Stomach (tissue), 9 donors: ENCODE data around the gene PSME1. TPM values are rescaled to one million over a fixed set of nuclear protein-coding genes. Genes with fewer than 3 reads are reported as not detected.
A peak's percentile ranks its signal among the peaks of the same experiment; 100 is the strongest.

Experiments used
- DNase-seq, 2 donors: peaks; one replicate each; pipeline versions ENCODE4 v3.0.0 to v3.0.0-alpha.2; 2013 to 2019
- H3K27ac ChIP-seq, 5 donors: fragments of 200-600 bp in 4 of 5; sonication (generic) in 4 of 5; one replicate each; pipeline ENCODE4 v1.5.1; 2013 to 2019; ENCODE audit warnings: mild to moderate bottlenecking in 1 of 5, moderate library complexity in 1 of 5
- H3K27me3 ChIP-seq, 3 donors: fragments of 200-600 bp; sonication (generic); one replicate each; pipeline ENCODE4 v1.5.1; 2017 to 2019; ENCODE audit warnings: mixed run types in 1 of 3
- H3K36me3 ChIP-seq, 4 donors: fragments of 200-600 bp; sonication (generic); 1 replicate in 3 of 4; 2 replicates in 1 of 4; pipeline ENCODE4 v1.5.1; 2016 to 2019
- H3K4me1 ChIP-seq, 4 donors: fragments of 200-600 bp; sonication (generic); one replicate each; pipeline ENCODE4 v1.5.1; 2016 to 2019
- H3K4me3 ChIP-seq, 4 donors: fragments of 200-600 bp; sonication (generic) in 3 of 4; one replicate each; pipeline ENCODE4 v1.5.1; 2016 to 2019; ENCODE audit warnings: mild to moderate bottlenecking in 1 of 4
- H3K9me3 ChIP-seq, 4 donors: fragments of 200-600 bp; sonication (generic); one replicate each; pipeline ENCODE4 v1.5.1; 2016 to 2019
- CTCF ChIP-seq, 7 experiments: fragments of 450-650 bp in 4 of 7; fragments of 200-600 bp in 3 of 7; sonication (generic) in 3 of 7; IDR thresholded peaks; one replicate each; pipeline ENCODE4 v1.5.1; 2016 to 2019; ENCODE audit warnings: antibody characterized with exemption in 7 of 7, control low read depth in 2 of 7, mild to moderate bottlenecking in 1 of 7
- EP300 ChIP-seq: sonication (generic); formaldehyde crosslinking; IDR thresholded peaks from one replicate; pipeline ENCODE4 v1.6.1; 2017; ENCODE audit warnings: antibody characterized with exemption
- POLR2A ChIP-seq, 4 donors: fragments of 450-650 bp; IDR thresholded peaks; one replicate each; pipeline ENCODE4 v1.6.1; 2016; ENCODE audit warnings: antibody characterized with exemption in 4 of 4, control low read depth in 2 of 4, mild to moderate bottlenecking in 1 of 4, moderate library complexity in 1 of 4
- POLR2AphosphoS5 ChIP-seq, 3 donors: sonication (generic); formaldehyde crosslinking; IDR thresholded peaks; one replicate each; pipeline ENCODE4 v1.6.1; 2016; ENCODE audit warnings: antibody characterized with exemption in 3 of 3
- WGBS, 5 donors: extraction: QIAGEN DNeasy Blood & Tissue Kit in 3 of 5; methylation state at CpG; one replicate each; pipeline versions ENCODE4 v1.1.5 to v1.1.7; 2013 to 2018; 5-methylcytosine and 5-hydroxymethylcytosine counted together
- intact Hi-C: fragments of 100-400 bp; cut with DNase I; formaldehyde crosslinking; loops from one replicate; pipeline ENCODE4 v1.15.1; 2023; ENCODE audit warnings: low total_unique reads
- polyA plus RNA-seq, 3 donors: library from polyadenylated mRNA; stranded (reverse); fragments of 200-250 nt; gene quantifications; one replicate each; pipeline ENCODE4 v1.2.3, GENCODE V29; 2013
- small RNA-seq, 4 donors: library from RNA; depleted of rRNA; stranded (forward); fragments of <200 nt; gene quantifications; one replicate each; pipeline ENCODE3, GENCODE V24; 2016
- total RNA-seq, 5 donors: library from RNA; depleted of rRNA; stranded (reverse); fragments of >200 nt; gene quantifications; one replicate each; pipeline versions ENCODE4 v1.1.0 to v1.2.3, GENCODE V29; 2014 to 2016
- donor health status: healthy with polysubstance abuse.
- donor health status: Bipolar disorder and iron deficiency.
- donor health status: healthy.

PSME1 gene
- total and polyA plus RNA-seq, 8 donors, result 38.5 to 322 (median 114) TPM

GRCh38 chr14:24185026-24185425 is 49.0 kb downstream of the PSME1 start:
- WGBS, 5 donors, result 93 to 97% (median 94%) methylated on average over 7 of the region's 7 CpGs
- intact Hi-C loops, result no loop called here
- no peak for TF ChIP-seq EP300
- no peak for TF ChIP-seq POLR2A (IDR thresholded peaks at IDR 0.05)
- no peak for TF ChIP-seq POLR2AphosphoS5 (IDR thresholded peaks at IDR 0.05)
- TF ChIP-seq CTCF (IDR thresholded peaks at IDR 0.05), result no peak
- H3K4me1 ChIP-seq, result peaks cover 13 to 33% (median 27%) of the 10 kb centered on the region in 4 donors
- H3K27me3 ChIP-seq, result no peaks in the 10 kb centered on the region
- no peak overlapping the region for H3K4me3 ChIP-seq
- no peak overlapping the region for H3K27ac ChIP-seq
- DNase-seq, result no peak
- H3K9me3 ChIP-seq, result no peaks in the 10 kb centered on the region
- H3K36me3 ChIP-seq, result peaks cover 53 to 79% (median 74%) of the 10 kb centered on the region in 4 donors

GRCh38 chr14:24185741-24186140 is 49.7 kb downstream of the PSME1 start:
- no peak for DNase-seq
- no peak overlapping the region for H3K27ac ChIP-seq
- WGBS, 5 donors, result 90 to 96% (median 91%) methylated on average over 7 to 11 of the region's 11 CpGs
- no peaks in the 10 kb centered on the region for H3K27me3 ChIP-seq
- intact Hi-C loops, result no loop called here
- no peaks in the 10 kb centered on the region for H3K9me3 ChIP-seq
- peaks cover 47 to 79% (median 73%) of the 10 kb centered on the region in 4 donors for H3K36me3 ChIP-seq
- H3K4me1 ChIP-seq, result peaks cover 13 to 29% (median 26%) of the 10 kb centered on the region in 4 donors
- no peak for TF ChIP-seq CTCF (IDR thresholded peaks at IDR 0.05)
- TF ChIP-seq POLR2AphosphoS5 (IDR thresholded peaks at IDR 0.05), result no peak
- no peak for TF ChIP-seq EP300
- no peak for TF ChIP-seq POLR2A (IDR thresholded peaks at IDR 0.05)
- H3K4me3 ChIP-seq, result no peak overlapping the region

GRCh38 chr14:24186831-24187538 is 51.0 kb downstream of the PSME1 start:
- no peaks in the 10 kb centered on the region for H3K27me3 ChIP-seq
- peak overlapping the region in 1 of 4 donors; percentile 87 for H3K4me3 ChIP-seq
- peaks cover 13 to 38% (median 26%) of the 10 kb centered on the region in 4 donors for H3K4me1 ChIP-seq
- TF ChIP-seq CTCF (IDR thresholded peaks at IDR 0.05) (no peak), POLR2AphosphoS5 (IDR thresholded peaks at IDR 0.05) (no peak), EP300 (no peak), POLR2A (IDR thresholded peaks at IDR 0.05) (no peak)
- no peak overlapping the region for H3K27ac ChIP-seq
- no peak for DNase-seq
- intact Hi-C loops, result no loop called here
- H3K9me3 ChIP-seq, result no peaks in the 10 kb centered on the region
- peaks cover 46 to 78% (median 71%) of the 10 kb centered on the region in 4 donors for H3K36me3 ChIP-seq
- WGBS, 5 donors, result 89 to 99% (median 93%) methylated on average over 7 to 10 of the region's 10 CpGs

- H3K4me3 ChIP-seq, result peak overlapping the region in 2 of 4 donors; percentile 87 to 96
- peaks cover 41 to 78% (median 71%) of the 10 kb centered on the region in 4 donors for H3K36me3 ChIP-seq
- DNase-seq, result no peak
- no peaks in the 10 kb centered on the region for H3K27me3 ChIP-seq
- 71 to 96% (median 84%) methylated on average over 1 to 2 of the region's 2 CpGs for WGBS, 5 donors
- H3K4me1 ChIP-seq, result peaks cover 13 to 44% (median 31%) of the 10 kb centered on the region in 4 donors
- H3K9me3 ChIP-seq, result no peaks in the 10 kb centered on the region
- TF ChIP-seq CTCF (IDR thresholded peaks at IDR 0.05) (no peak), EP300 (no peak), POLR2AphosphoS5 (IDR thresholded peaks at IDR 0.05) (no peak), POLR2A (IDR thresholded peaks at IDR 0.05) (no peak)
- intact Hi-C loops, result no loop called here
- H3K27ac ChIP-seq, result peak overlapping the region in 3 of 5 donors; percentile 83 to 87 (median 86)
These were observed 51.5 kb downstream of the PSME1 start for GRCh38 chr14:24187539-24187915.

Small RNA genes within 50 kb of the gene (small RNA-seq; reads per million reads assigned to genes)
- gene IPO4 (0 to 0.38 (median 0) reads per million in 4 donors), gene IRF9 (0 reads per million in 4 donors), gene RNA5SP383 (0 to 1.3 (median 0.23) reads per million in 4 donors)

Other genes with a start within 250 kb of the PSME1 start
Only the 30 nearest of the 31 such genes appear.
- gene DHRS4, start 182.4 kb upstream of the PSME1 start, total RNA-seq, result 100 to 1,000 TPM in 1 of 5 donors, 10 to 100 TPM in 4; 29.0 to 114 (median 34.4) TPM
- 10 to 100 TPM; 39.4 to 58.0 (median 57.7) TPM for gene DHRS4, start 182.4 kb upstream of the PSME1 start, polyA plus RNA-seq
- 10 to 100 TPM in 3 of 5 donors, 1 to 10 TPM in 1, not detected in 1; 9.7 to 44.2 (median 26.9) TPM for gene DHRS4L2, start 147.3 kb upstream of the PSME1 start, total RNA-seq
- 10 to 100 TPM; 27.5 to 64.0 (median 44.3) TPM for gene DHRS4L2, start 147.3 kb upstream of the PSME1 start, polyA plus RNA-seq
- gene CARMIL3, start 84.2 kb upstream of the PSME1 start, total RNA-seq, result 1 to 10 TPM in 2 of 5 donors, under 1 TPM in 2, not detected in 1; 0.14 to 2.0 (median 0.76) TPM
- gene CARMIL3, start 84.2 kb upstream of the PSME1 start, polyA plus RNA-seq, result under 1 TPM in 2 of 3 donors, not detected in 1; 0.25 to 0.75 TPM
- gene CPNE6, start 64.6 kb upstream of the PSME1 start, total RNA-seq, result not detected
- gene CPNE6, start 64.6 kb upstream of the PSME1 start, polyA plus RNA-seq, result under 1 TPM in 2 of 3 donors, not detected in 1; 0.12 to 0.25 TPM
- gene PCK2, start 41.9 kb upstream of the PSME1 start, total RNA-seq, result 100 to 1,000 TPM in 1 of 5 donors, 10 to 100 TPM in 1, 1 to 10 TPM in 3; 2.3 to 168 (median 8.4) TPM
- gene PCK2, start 41.9 kb upstream of the PSME1 start, polyA plus RNA-seq, result 10 to 100 TPM; 12.3 to 24.0 (median 17.0) TPM
- 100 to 1,000 TPM in 2 of 5 donors, 10 to 100 TPM in 3; 50.4 to 396 (median 84.5) TPM for gene DCAF11, start 21.4 kb upstream of the PSME1 start, total RNA-seq
- 10 to 100 TPM; 27.7 to 68.3 (median 38.9) TPM for gene DCAF11, start 21.4 kb upstream of the PSME1 start, polyA plus RNA-seq
- 10 to 100 TPM in 2 of 5 donors, 1 to 10 TPM in 1, under 1 TPM in 1, not detected in 1; 0.92 to 69.2 (median 13.0) TPM for gene NRL, start 21.2 kb upstream of the PSME1 start, total RNA-seq
- gene NRL, start 21.2 kb upstream of the PSME1 start, polyA plus RNA-seq, result 1 to 10 TPM; 1.2 to 1.3 (median 1.2) TPM
- 10 to 100 TPM in 1 of 5 donors, under 1 TPM in 1, not detected in 3; 0.87 to 80.5 TPM for gene FITM1, start 5.5 kb upstream of the PSME1 start, total RNA-seq
- 1 to 10 TPM; 1.9 to 2.6 (median 2.2) TPM for gene FITM1, start 5.5 kb upstream of the PSME1 start, polyA plus RNA-seq
- 10 to 100 TPM in 1 of 5 donors, 1 to 10 TPM in 4; 1.3 to 33.9 (median 4.6) TPM for gene EMC9, start 5.4 kb downstream of the PSME1 start, total RNA-seq
- gene EMC9, start 5.4 kb downstream of the PSME1 start, polyA plus RNA-seq, result 10 to 100 TPM; 32.0 to 59.6 (median 42.9) TPM
- 100 to 1,000 TPM in 2 of 5 donors, 10 to 100 TPM in 3; 62.4 to 339 (median 83.9) TPM for gene PSME2, start 10.4 kb downstream of the PSME1 start, total RNA-seq
- gene PSME2, start 10.4 kb downstream of the PSME1 start, polyA plus RNA-seq, result 100 to 1,000 TPM; 302 to 421 (median 403) TPM
- 100 to 1,000 TPM in 2 of 5 donors, 10 to 100 TPM in 3; 53.2 to 523 (median 94.2) TPM for gene RNF31, start 11.3 kb downstream of the PSME1 start, total RNA-seq
- gene RNF31, start 11.3 kb downstream of the PSME1 start, polyA plus RNA-seq, result 10 to 100 TPM; 64.0 to 88.7 (median 68.6) TPM
- gene IRF9, start 25.1 kb downstream of the PSME1 start, total RNA-seq, result 100 to 1,000 TPM in 2 of 5 donors, 10 to 100 TPM in 2, 1 to 10 TPM in 1; 1.4 to 143 (median 91.4) TPM
- gene IRF9, start 25.1 kb downstream of the PSME1 start, polyA plus RNA-seq, result 100 to 1,000 TPM in 1 of 3 donors, 10 to 100 TPM in 2; 64.6 to 101 (median 65.1) TPM
- gene REC8, start 35.9 kb downstream of the PSME1 start, total RNA-seq, result 100 to 1,000 TPM in 1 of 5 donors, 10 to 100 TPM in 4; 14.5 to 122 (median 45.5) TPM
- 10 to 100 TPM; 20.9 to 64.4 (median 38.7) TPM for gene REC8, start 35.9 kb downstream of the PSME1 start, polyA plus RNA-seq
- 100 to 1,000 TPM in 1 of 5 donors, 10 to 100 TPM in 4; 14.3 to 227 (median 23.9) TPM for gene IPO4, start 52.6 kb downstream of the PSME1 start, total RNA-seq
- 10 to 100 TPM in 1 of 3 donors, 1 to 10 TPM in 2; 9.3 to 15.2 (median 9.8) TPM for gene IPO4, start 52.6 kb downstream of the PSME1 start, polyA plus RNA-seq
- gene TM9SF1, start 59.2 kb downstream of the PSME1 start, total RNA-seq, result 10 to 100 TPM in 4 of 5 donors, 1 to 10 TPM in 1; 6.4 to 79.7 (median 31.6) TPM
- gene TM9SF1, start 59.2 kb downstream of the PSME1 start, polyA plus RNA-seq, result 10 to 100 TPM; 14.6 to 28.2 (median 14.7) TPM
- gene TSSK4, start 69.5 kb downstream of the PSME1 start, total RNA-seq, result under 1 TPM in 1 of 5 donors, not detected in 4; 0.73 TPM
- gene TSSK4, start 69.5 kb downstream of the PSME1 start, polyA plus RNA-seq, result not detected
- 10 to 100 TPM in 4 of 5 donors, not detected in 1; 27.8 to 37.2 (median 31.8) TPM for gene CHMP4A, start 77.3 kb downstream of the PSME1 start, total RNA-seq
- gene CHMP4A, start 77.3 kb downstream of the PSME1 start, polyA plus RNA-seq, result 100 to 1,000 TPM in 1 of 3 donors, 10 to 100 TPM in 2; 66.5 to 135 (median 70.7) TPM
- 10 to 100 TPM in 3 of 5 donors, 1 to 10 TPM in 1, not detected in 1; 9.3 to 16.1 (median 14.2) TPM for gene MDP1, start 79.9 kb downstream of the PSME1 start, total RNA-seq
- 10 to 100 TPM; 25.6 to 26.9 (median 26.2) TPM for gene MDP1, start 79.9 kb downstream of the PSME1 start, polyA plus RNA-seq
- 100 to 1,000 TPM in 3 of 5 donors, 10 to 100 TPM in 1, not detected in 1; 85.4 to 166 (median 132) TPM for gene NEDD8, start 96.2 kb downstream of the PSME1 start, total RNA-seq
- 100 to 1,000 TPM; 235 to 244 (median 237) TPM for gene NEDD8, start 96.2 kb downstream of the PSME1 start, polyA plus RNA-seq
- 100 to 1,000 TPM in 1 of 5 donors, 10 to 100 TPM in 4; 13.9 to 204 (median 31.2) TPM for gene GMPR2, start 96.7 kb downstream of the PSME1 start, total RNA-seq
- gene GMPR2, start 96.7 kb downstream of the PSME1 start, polyA plus RNA-seq, result 10 to 100 TPM; 48.3 to 85.7 (median 53.9) TPM
- gene TINF2, start 106.4 kb downstream of the PSME1 start, total RNA-seq, result 10 to 100 TPM in 4 of 5 donors, 1 to 10 TPM in 1; 7.2 to 63.6 (median 39.1) TPM
- gene TINF2, start 106.4 kb downstream of the PSME1 start, polyA plus RNA-seq, result 10 to 100 TPM; 46.6 to 61.1 (median 50.6) TPM
- 10 to 100 TPM in 1 of 5 donors, 1 to 10 TPM in 4; 2.6 to 11.7 (median 4.9) TPM for gene TGM1, start 127.0 kb downstream of the PSME1 start, total RNA-seq
- gene TGM1, start 127.0 kb downstream of the PSME1 start, polyA plus RNA-seq, result 100 to 1,000 TPM in 1 of 3 donors, 1 to 10 TPM in 2; 1.7 to 131 (median 5.3) TPM
- gene RABGGTA, start 135.4 kb downstream of the PSME1 start, total RNA-seq, result 100 to 1,000 TPM in 4 of 5 donors, 10 to 100 TPM in 1; 16.0 to 230 (median 187) TPM
- 10 to 100 TPM; 33.8 to 68.4 (median 41.9) TPM for gene RABGGTA, start 135.4 kb downstream of the PSME1 start, polyA plus RNA-seq
- gene DHRS1, start 163.6 kb downstream of the PSME1 start, total RNA-seq, result 10 to 100 TPM in 3 of 5 donors, 1 to 10 TPM in 2; 5.3 to 71.9 (median 17.4) TPM
- gene DHRS1, start 163.6 kb downstream of the PSME1 start, polyA plus RNA-seq, result 10 to 100 TPM; 20.1 to 52.1 (median 30.1) TPM
- 10 to 100 TPM in 4 of 5 donors, 1 to 10 TPM in 1; 5.4 to 25.7 (median 12.8) TPM for gene NOP9, start 163.7 kb downstream of the PSME1 start, total RNA-seq
- 10 to 100 TPM in 1 of 3 donors, 1 to 10 TPM in 2; 6.5 to 11.8 (median 8.4) TPM for gene NOP9, start 163.7 kb downstream of the PSME1 start, polyA plus RNA-seq
- gene CIDEB, start 171.8 kb downstream of the PSME1 start, total RNA-seq, result 10 to 100 TPM in 2 of 5 donors, 1 to 10 TPM in 3; 5.0 to 11.2 (median 6.4) TPM
- 10 to 100 TPM in 1 of 3 donors, 1 to 10 TPM in 2; 6.0 to 14.2 (median 6.0) TPM for gene CIDEB, start 171.8 kb downstream of the PSME1 start, polyA plus RNA-seq
- 10 to 100 TPM in 3 of 5 donors, 1 to 10 TPM in 1, not detected in 1; 9.9 to 71.5 (median 24.5) TPM for gene LTB4R2, start 173.9 kb downstream of the PSME1 start, total RNA-seq
- gene LTB4R2, start 173.9 kb downstream of the PSME1 start, polyA plus RNA-seq, result 1 to 10 TPM in 1 of 3 donors, under 1 TPM in 1, not detected in 1; 0.25 to 6.0 TPM
- 10 to 100 TPM in 3 of 5 donors, 1 to 10 TPM in 1, not detected in 1; 3.3 to 92.8 (median 24.6) TPM for gene LTB4R, start 175.3 kb downstream of the PSME1 start, total RNA-seq
- 10 to 100 TPM in 1 of 3 donors, 1 to 10 TPM in 2; 1.4 to 67.2 (median 4.1) TPM for gene LTB4R, start 175.3 kb downstream of the PSME1 start, polyA plus RNA-seq
- 100 to 1,000 TPM in 1 of 5 donors, 10 to 100 TPM in 4; 18.2 to 118 (median 33.3) TPM for gene ADCY4, start 198.9 kb downstream of the PSME1 start, total RNA-seq
- gene ADCY4, start 198.9 kb downstream of the PSME1 start, polyA plus RNA-seq, result 10 to 100 TPM; 15.2 to 18.9 (median 18.8) TPM
- gene RIPK3, start 203.8 kb downstream of the PSME1 start, total RNA-seq, result 10 to 100 TPM in 4 of 5 donors, 1 to 10 TPM in 1; 6.4 to 42.6 (median 12.5) TPM
- 10 to 100 TPM; 12.7 to 18.3 (median 14.3) TPM for gene RIPK3, start 203.8 kb downstream of the PSME1 start, polyA plus RNA-seq